ACC112 (cell line): ENCODE measurements around the gene GLS.

ENCODE experiments used
- H2AFZ ChIP-seq: fragments of 200-600 bp; sonication (generic); one replicate; pipeline ENCODE4 v1.6.0; 2017; ENCODE audit warnings: antibody characterized with exemption, low read length; ENCODE audit not compliant: unreplicated experiment
- H3K27ac ChIP-seq: fragments of 200-600 bp; sonication (generic); 2 replicates; pipeline ENCODE4 v1.5.1; 2014; ENCODE audit warnings: low read depth, mild to moderate bottlenecking, antibody characterized with exemption, low read length, moderate library complexity
- H3K27me3 ChIP-seq: fragments of 200-600 bp; sonication (generic); 2 replicates; pipeline ENCODE4 v1.6.1; 2014; ENCODE audit warnings: mild to moderate bottlenecking, antibody characterized with exemption, low read length, moderate library complexity, mixed read lengths; ENCODE audit not compliant: insufficient read depth
- H3K36me3 ChIP-seq: fragments of 200-600 bp; sonication (generic); 2 replicates; pipeline ENCODE4 v1.6.1; 2016; ENCODE audit warnings: mild to moderate bottlenecking, antibody characterized with exemption, low read length, moderate library complexity, mixed read lengths; ENCODE audit not compliant: insufficient read depth
- H3K4me1 ChIP-seq: fragments of 200-600 bp; sonication (generic); one replicate; pipeline ENCODE4 v1.6.1; 2016; ENCODE audit warnings: low read length, mixed read lengths; ENCODE audit not compliant: insufficient read depth, unreplicated experiment, control insufficient read depth
- H3K4me3 ChIP-seq: fragments of 200-600 bp; sonication (generic); 2 replicates; pipeline ENCODE4 v1.5.1; 2014; ENCODE audit warnings: mild to moderate bottlenecking, low read depth, low read length
- H3K79me2 ChIP-seq: fragments of 200-600 bp; sonication (generic); one replicate; pipeline ENCODE4 v1.6.0; 2016; ENCODE audit warnings: low read length; ENCODE audit not compliant: control insufficient read depth, unreplicated experiment, insufficient read depth

The GLS gene

DNA sequence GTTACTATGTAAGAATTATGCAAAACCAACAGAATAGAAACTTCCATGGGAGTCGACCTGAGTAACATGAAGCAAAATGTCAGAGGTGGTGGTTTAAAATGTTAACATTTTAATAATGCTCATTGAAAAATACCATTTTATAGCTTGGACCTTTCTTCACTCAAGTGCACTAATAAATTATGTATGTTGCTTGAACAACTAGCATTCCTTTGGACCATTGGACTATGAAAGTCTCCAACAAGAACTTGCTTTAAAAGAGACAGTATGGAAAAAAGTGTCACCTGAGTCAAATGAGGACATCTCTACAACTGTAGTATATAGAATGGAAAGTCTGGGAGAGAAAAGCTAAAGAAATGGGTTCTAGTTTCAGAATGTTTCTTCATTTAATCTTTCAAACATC, 51.9 kb downstream of the GLS start:
- Histone ChIP-seq H3K27me3 (no peaks in the 10 kb centered on the region), H3K36me3 (peaks cover 12% of the 10 kb centered on the region), H3K27ac (no peak overlapping the region), H3K4me1 (peaks cover 5% of the 10 kb centered on the region), H3K4me3 (no peak overlapping the region), H2AFZ (no peak overlapping the region), H3K79me2 (peaks cover under 1% of the 10 kb centered on the region)

DNA sequence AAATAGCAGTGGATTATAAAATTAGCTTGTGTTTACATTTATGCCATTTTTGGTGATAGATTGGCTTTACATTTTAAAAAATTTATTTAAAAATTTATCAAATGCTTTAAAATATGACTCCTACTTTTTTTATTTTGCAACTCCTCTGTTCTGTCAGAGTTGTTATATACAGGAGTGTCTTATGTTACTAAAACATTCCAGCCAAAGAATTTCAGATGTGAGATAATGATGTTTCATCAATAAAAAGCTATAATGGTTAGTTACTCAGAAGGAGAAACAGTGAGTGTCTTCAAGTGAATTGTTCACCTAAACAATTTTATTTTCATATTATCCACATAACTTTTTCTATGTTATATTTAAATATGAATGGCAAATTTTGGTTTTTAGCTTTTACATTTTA, 52.7 kb downstream of the GLS start:
- no peaks in the 10 kb centered on the region for H3K27me3 ChIP-seq
- no peak overlapping the region for H3K4me3 ChIP-seq
- H3K4me1 ChIP-seq: peaks cover 9% of the 10 kb centered on the region
- H3K27ac ChIP-seq: no peak overlapping the region
- H2AFZ ChIP-seq: no peak overlapping the region
- H3K36me3 ChIP-seq: peaks cover 8% of the 10 kb centered on the region; the same call in 1 of the 2 replicates
- H3K79me2 ChIP-seq: no peaks in the 10 kb centered on the region

DNA sequence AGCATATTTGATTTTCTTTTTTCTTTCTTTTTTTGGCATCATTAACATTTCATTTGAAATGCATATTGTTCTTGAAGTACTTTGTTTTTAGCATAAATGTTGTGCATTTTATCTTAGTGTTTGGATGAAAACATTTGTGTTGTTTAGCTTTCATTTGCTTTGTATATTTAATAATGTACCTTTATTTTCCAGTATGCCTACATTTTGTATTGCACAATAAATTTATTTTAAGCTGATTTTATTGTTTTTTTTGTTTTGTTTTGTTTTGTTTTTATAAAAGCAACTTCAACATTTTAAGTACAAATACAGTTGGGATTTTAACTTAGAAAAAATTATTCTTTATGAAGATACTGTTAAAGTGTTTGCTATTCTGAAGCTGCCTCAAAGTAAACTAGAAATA, 54.4 kb downstream of the GLS start:
- no peak overlapping the region for H3K27ac ChIP-seq
- H3K4me3 ChIP-seq: no peak overlapping the region
- no peak overlapping the region for H2AFZ ChIP-seq
- no peaks in the 10 kb centered on the region for H3K27me3 ChIP-seq
- H3K79me2 ChIP-seq: no peaks in the 10 kb centered on the region
- H3K36me3 ChIP-seq: peaks cover 8% of the 10 kb centered on the region; the same call in 1 of the 2 replicates
- H3K4me1 ChIP-seq: peaks cover 18% of the 10 kb centered on the region

DNA sequence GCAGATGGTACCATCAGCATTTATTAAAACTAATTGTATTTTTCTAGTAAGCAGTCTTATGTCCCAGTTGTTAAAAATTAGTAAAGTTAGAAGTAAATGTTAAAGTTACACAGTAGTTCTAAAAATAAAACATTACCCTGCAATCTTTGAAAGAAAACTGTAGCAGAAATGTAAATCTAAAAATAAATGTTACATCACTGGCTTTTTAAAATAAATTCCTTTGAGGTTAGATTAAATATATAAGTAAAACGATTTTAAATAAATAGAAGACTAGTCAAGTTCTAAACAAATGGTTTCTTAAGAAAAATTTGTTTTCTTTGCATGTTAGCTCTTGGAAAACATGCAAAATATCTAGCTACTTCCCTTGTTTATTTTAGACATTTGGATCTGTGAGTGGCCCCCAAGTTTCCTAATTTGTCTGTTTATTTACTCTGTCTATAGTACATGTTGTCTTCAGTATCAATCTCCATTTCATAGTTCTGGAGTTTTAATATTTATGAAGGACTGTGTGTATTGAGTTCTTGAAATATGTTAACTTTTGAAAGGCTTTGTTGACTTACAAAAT, 58.2 kb downstream of the GLS start:
- Histone ChIP-seq H3K4me3 (no peak overlapping the region), H3K4me1 (peaks cover 22% of the 10 kb centered on the region), H3K27me3 (no peaks in the 10 kb centered on the region), H3K79me2 (no peaks in the 10 kb centered on the region), H3K27ac (no peak overlapping the region), H3K36me3 (no peaks in the 10 kb centered on the region), H2AFZ (peak overlapping the region; percentile 9)

- Histone ChIP-seq H3K36me3 (no peaks in the 10 kb centered on the region), H2AFZ (no peak overlapping the region), H3K4me3 (no peak overlapping the region), H3K27ac (no peak overlapping the region), H3K4me1 (peaks cover 22% of the 10 kb centered on the region), H3K27me3 (no peaks in the 10 kb centered on the region), H3K79me2 (no peaks in the 10 kb centered on the region)
Measured at GRCh38 chr2:190940454-190940853, 59.8 kb downstream of the GLS start.

DNA sequence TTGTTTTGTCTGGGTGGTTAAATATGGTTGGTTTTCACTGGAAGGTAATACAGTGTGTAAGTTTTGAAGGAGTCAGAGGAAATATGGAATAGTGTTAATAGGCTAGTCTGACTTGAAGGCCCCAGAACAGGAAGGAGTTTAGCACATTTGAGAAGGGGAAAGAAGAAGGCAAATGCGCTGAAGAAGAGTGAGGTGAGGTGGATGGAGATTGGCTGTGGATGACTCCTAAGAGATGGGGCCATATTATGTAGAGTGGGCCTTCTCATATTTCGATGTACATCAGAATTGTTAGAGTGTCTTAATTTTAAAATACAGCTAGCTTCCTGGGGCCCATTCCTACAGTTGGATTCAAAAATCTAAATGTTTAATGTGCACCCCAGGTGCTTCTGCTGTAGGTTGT, 61.0 kb downstream of the GLS start:
- peaks cover 18% of the 10 kb centered on the region for H3K4me1 ChIP-seq
- H3K27me3 ChIP-seq: no peaks in the 10 kb centered on the region
- no peaks in the 10 kb centered on the region for H3K36me3 ChIP-seq
- H2AFZ ChIP-seq: no peak overlapping the region
- H3K27ac ChIP-seq: no peak overlapping the region
- no peaks in the 10 kb centered on the region for H3K79me2 ChIP-seq
- no peak overlapping the region for H3K4me3 ChIP-seq

- H2AFZ ChIP-seq: no peak overlapping the region
- peaks cover 26% of the 10 kb centered on the region for H3K4me1 ChIP-seq
- no peaks in the 10 kb centered on the region for H3K79me2 ChIP-seq
- H3K27ac ChIP-seq: no peak overlapping the region
- H3K27me3 ChIP-seq: no peaks in the 10 kb centered on the region
- no peak overlapping the region for H3K4me3 ChIP-seq
- no peaks in the 10 kb centered on the region for H3K36me3 ChIP-seq
Measured at GRCh38 chr2:190942697-190943096, 62.1 kb downstream of the GLS start.

GRCh38 chr2:190943706-190944105, 63.1 kb downstream of the GLS start:
- Histone ChIP-seq H3K27me3 (no peaks in the 10 kb centered on the region), H2AFZ (no peak overlapping the region), H3K36me3 (no peaks in the 10 kb centered on the region), H3K79me2 (no peaks in the 10 kb centered on the region), H3K4me3 (no peak overlapping the region), H3K4me1 (peaks cover 28% of the 10 kb centered on the region), H3K27ac (no peak overlapping the region)

DNA sequence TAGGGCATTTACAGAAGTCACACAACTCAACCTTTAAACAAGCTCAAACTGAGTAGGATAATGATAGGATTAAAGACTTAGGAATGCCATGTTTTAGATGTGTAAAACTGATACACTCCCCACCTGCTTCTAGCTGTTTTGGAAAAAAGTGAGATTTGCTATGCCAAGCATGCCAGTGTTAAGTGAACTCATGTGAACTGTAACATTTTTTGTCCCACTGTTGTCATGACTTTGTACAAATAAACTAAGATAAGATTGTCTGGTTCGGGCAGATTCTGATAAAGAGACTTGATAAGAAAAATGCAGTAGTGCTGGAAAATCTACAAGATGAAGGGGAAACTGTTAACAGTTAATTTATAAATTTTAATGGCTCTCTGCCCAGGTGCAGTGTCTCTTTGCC, 66.5 kb downstream of the GLS start:
- H3K79me2 ChIP-seq: no peaks in the 10 kb centered on the region
- peak overlapping the region; percentile 59; the same call in 1 of the 2 replicates for H3K27ac ChIP-seq

GRCh38 chr2:190947711-190948251, 67.2 kb downstream of the GLS start:
- Histone ChIP-seq H3K4me3 (peak overlapping the region; percentile 64), H3K27ac (peak overlapping the region; percentile 59), H3K27me3 (no peaks in the 10 kb centered on the region), H2AFZ (peak overlapping the region; percentile 68), H3K4me1 (peaks cover 24% of the 10 kb centered on the region), H3K36me3 (no peaks in the 10 kb centered on the region), H3K79me2 (no peaks in the 10 kb centered on the region)

More for the DNA sequence above, 66.5 kb downstream of the GLS start:
- peak overlapping the region; percentile 64; the same call in 1 of the 2 replicates for H3K4me3 ChIP-seq
- no peaks in the 10 kb centered on the region for H3K27me3 ChIP-seq
- H3K36me3 ChIP-seq: no peaks in the 10 kb centered on the region
- H3K4me1 ChIP-seq: peaks cover 24% of the 10 kb centered on the region
- no peak overlapping the region for H2AFZ ChIP-seq

DNA sequence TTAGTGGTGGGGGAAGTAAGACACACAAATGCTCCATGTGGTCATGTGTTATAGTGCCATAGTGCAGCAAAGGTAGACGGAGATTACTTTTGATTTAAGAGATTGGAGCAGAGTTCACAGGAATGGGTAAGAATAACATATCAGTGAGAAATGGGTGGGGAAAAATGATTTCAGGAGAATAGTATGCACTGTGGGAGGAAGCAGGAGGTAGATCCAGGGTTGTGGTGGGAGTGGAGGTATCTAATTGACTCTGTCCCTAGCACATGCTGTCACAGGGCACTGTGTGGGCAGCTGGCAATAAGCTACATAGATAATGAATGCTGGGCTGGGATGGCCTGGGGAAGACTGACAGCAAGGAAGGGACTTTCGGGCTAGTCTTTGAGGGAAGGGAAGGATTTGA, 68.0 kb downstream of the GLS start:
- peak overlapping the region; percentile 64 for H3K4me3 ChIP-seq
- no peaks in the 10 kb centered on the region for H3K27me3 ChIP-seq
- H3K79me2 ChIP-seq: no peaks in the 10 kb centered on the region
- no peaks in the 10 kb centered on the region for H3K36me3 ChIP-seq
- no peak overlapping the region for H2AFZ ChIP-seq
- H3K27ac ChIP-seq: peak overlapping the region; percentile 59
- H3K4me1 ChIP-seq: peaks cover 24% of the 10 kb centered on the region
